HepG2 (cell line): Measurements from ENCODE around the gene RTEL1. TPM values are rescaled to one million over a fixed set of nuclear protein-coding genes. Genes with fewer than 3 reads are reported as not detected.
A peak's percentile ranks its signal among the peaks of the same experiment; 100 is the strongest.

Source experiments
- ATM ChIP-seq: fragments of 450-650 bp; IDR thresholded peaks from 2 replicates; pipeline ENCODE4 v1.7.1; 2017; ENCODE audit warnings: mild to moderate bottlenecking, borderline replicate concordance
- CEBPB ChIP-seq: IDR thresholded peaks from 2 replicates; pipeline ENCODE4 v1.6.1; 2011; ENCODE audit warnings: low read depth, low read length, improper control_type of control experiment, borderline replicate concordance
- CENPBD1 ChIP-seq: sonication (generic); formaldehyde crosslinking; IDR thresholded peaks from 2 replicates; pipeline ENCODE4 v1.8.0; 2022; ENCODE audit warnings: missing genetic modification reagents, low read depth, mild to moderate bottlenecking, borderline replicate concordance
- CREBL2 ChIP-seq: sonication (generic); formaldehyde crosslinking; IDR thresholded peaks from 2 replicates; pipeline ENCODE4 v1.8.1; 2023; ENCODE audit warnings: missing genetic modification reagents, mild to moderate bottlenecking, borderline replicate concordance
- CSRNP1 ChIP-seq: sonication (generic); formaldehyde crosslinking; IDR thresholded peaks from 2 replicates; pipeline ENCODE4 v1.8.1; 2023; ENCODE audit warnings: mild to moderate bottlenecking, missing genetic modification reagents
- EEA1 ChIP-seq: sonication (generic); formaldehyde crosslinking; IDR thresholded peaks from 2 replicates; pipeline ENCODE4 v1.5.1; 2020; ENCODE audit warnings: mild to moderate bottlenecking, missing genetic modification reagents, borderline replicate concordance
- HDAC1 ChIP-seq: sonication (generic); formaldehyde crosslinking; IDR thresholded peaks from 2 replicates; pipeline ENCODE4 v1.5.1; 2020; ENCODE audit warnings: mild to moderate bottlenecking, missing genetic modification reagents
- HOXA5 ChIP-seq: sonication (generic); formaldehyde crosslinking; IDR thresholded peaks from 2 replicates; pipeline ENCODE4 v1.4.0; 2020; ENCODE audit warnings: missing genetic modification reagents
- NFE2L2 ChIP-seq: fragments of 150-350 bp; IDR thresholded peaks from 2 replicates; pipeline ENCODE4 v1.6.1; 2014; ENCODE audit warnings: low read length
- THAP7 ChIP-seq: sonication (generic); formaldehyde crosslinking; IDR thresholded peaks from 2 replicates; pipeline ENCODE4 v1.8.1; 2023; ENCODE audit warnings: mild to moderate bottlenecking, missing genetic modification reagents
- ZBTB25 ChIP-seq: IDR thresholded peaks from 2 replicates; pipeline ENCODE4 v1.6.1; 2018; ENCODE audit warnings: missing genetic modification reagents
- ZFAT ChIP-seq: sonication (generic); formaldehyde crosslinking; conservative IDR thresholded peaks from 2 replicates; pipeline ENCODE4 v1.8.1; 2023; ENCODE audit warnings: missing genetic modification reagents, inconsistent platforms
- ZNF136 ChIP-seq: sonication (generic); formaldehyde crosslinking; IDR thresholded peaks from 2 replicates; pipeline ENCODE4 v1.8.1; 2022; ENCODE audit warnings: low read depth, mild to moderate bottlenecking, moderate library complexity, missing genetic modification reagents
- ZNF143 ChIP-seq: sonication (generic); formaldehyde crosslinking; IDR thresholded peaks from 2 replicates; pipeline ENCODE4 v1.4.0; 2020; ENCODE audit warnings: missing genetic modification reagents
- ZNF407 ChIP-seq: sonication (generic); formaldehyde crosslinking; IDR thresholded peaks from one replicate; pipeline ENCODE4 v1.5.1; 2020; ENCODE audit warnings: mild to moderate bottlenecking, missing genetic modification reagents; ENCODE audit errors: not compliant biosample characterization
- ZNF460 ChIP-seq: sonication (generic); formaldehyde crosslinking; IDR thresholded peaks from 2 replicates; pipeline ENCODE4 v1.5.1; 2020; ENCODE audit warnings: missing genetic modification reagents, mild to moderate bottlenecking, borderline replicate concordance
- polyA plus RNA-seq, 8 experiments: library from polyadenylated mRNA; depleted of rRNA in 3 of 8; stranded (reverse) in 7 of 8; unstranded in 1 of 8; fragments of >200 nt; fragmentation: Illumina TruSeq in 4 of 8; extraction: Trizol in 4 of 8; gene quantifications; 2 replicates each; pipeline versions ENCODE4 v1.2.1 to v1.2.3, GENCODE V29; 2011 to 2016; ENCODE audit warnings: low read depth in 4 of 8, missing spikeins in 1 of 8, mixed read lengths in 1 of 8; ENCODE audit not compliant: insufficient read depth in 1 of 8
- total RNA-seq, 5 experiments: library from RNA; depleted of rRNA; stranded (reverse); fragments of >200 nt; fragmentation: Illumina TruSeq; extraction: Trizol; gene quantifications; 2 replicates each; pipeline ENCODE4 v1.2.3, GENCODE V29; 2016; ENCODE audit warnings: low read depth in 1 of 5

Gene RTEL1
- total and polyA plus RNA-seq, 2 of the 13 experiments (the other 11 are each of a cell fraction or from before 2014, with no cell fraction given) = 21.8 to 36.4 TPM

- TF ChIP-seq ZNF460 (no peak), EEA1 (peak; percentile 90; the same call in 1 of the 2 replicates), THAP7 (CRISPR knock-in tag) (no peak; the same call in 1 of the 2 replicates), ZBTB25 (CRISPR knock-in tag) (no peak), CEBPB (no peak), ZFAT (CRISPR knock-in tag) (0 out of 2 replicates have a peak, but pooled peaks have one; percentile 27), CENPBD1 (CRISPR knock-in tag) (no peak; the same call in 1 of the 2 replicates), HOXA5 (CRISPR knock-in tag) (peak; percentile 98), HDAC1 (CRISPR knock-in tag) (peak; percentile 97), ZNF136 (CRISPR knock-in tag) (0 out of 2 replicates have a peak, but pooled peaks have one; percentile 75), CSRNP1 (CRISPR knock-in tag) (peak; percentile 98), ZNF143 (CRISPR knock-in tag) (peak; percentile 68), NFE2L2 (no peak), ATM (no peak), CREBL2 (CRISPR knock-in tag) (0 out of 2 replicates have a peak, but pooled peaks have one; percentile 60), ZNF407 (peak; percentile 94)
Measured at GRCh38 chr20:63627129-63627750, 30.9 kb upstream of the RTEL1 start (continued).
